Renal cortex interstitium (tissue), 11 donors: ENCODE measurements around the gene LSMEM2. TPM values are rescaled to one million over a fixed set of nuclear protein-coding genes. Genes with fewer than 3 reads are reported as not detected.
"Not testable (repeated sequence)": the region's sequence is repeated elsewhere in the genome, so short reads cannot be mapped to it uniquely, and the experiment has no call there.

Source experiments
- DNase-seq, 11 donors: peaks; one replicate each; pipeline ENCODE4 v3.0.0-alpha.2; 2013; ENCODE audit warnings: low read depth in 9 of 11, low spot score in 4 of 11; ENCODE audit errors: extremely low read depth in 1 of 11
- polyA plus RNA-seq, 3 donors: library from polyadenylated mRNA; unstranded; fragments of 120-200 nt; gene quantifications; one replicate each; pipeline ENCODE4 v1.2.1, GENCODE V29; 2013; ENCODE audit not compliant: insufficient read length in 3 of 3

LSMEM2 gene
- polyA plus RNA-seq, 3 donors, result 0.33 to 0.95 (median 0.45) TPM

DNA sequence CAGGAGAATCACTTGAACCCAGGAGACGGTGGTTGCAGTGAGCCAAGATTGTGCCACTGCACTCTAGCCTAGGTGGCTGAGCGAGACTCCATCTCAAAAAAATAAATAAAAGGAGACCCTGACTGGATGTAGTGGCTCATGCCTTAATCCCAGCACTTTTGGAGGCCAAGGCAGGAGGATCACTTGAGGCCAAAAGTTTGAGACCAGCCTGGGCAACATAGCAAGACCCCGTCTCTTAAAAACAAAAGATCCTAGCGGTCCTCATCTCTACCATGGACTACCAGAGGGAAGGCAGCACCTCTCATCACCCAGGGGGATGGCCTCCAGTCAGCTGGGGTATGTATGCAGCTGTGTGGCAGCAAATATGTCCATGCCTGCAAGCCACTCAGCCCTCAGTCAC is 16.7 kb upstream of the LSMEM2 start:
- not testable (repeated sequence) for DNase-seq

DNA sequence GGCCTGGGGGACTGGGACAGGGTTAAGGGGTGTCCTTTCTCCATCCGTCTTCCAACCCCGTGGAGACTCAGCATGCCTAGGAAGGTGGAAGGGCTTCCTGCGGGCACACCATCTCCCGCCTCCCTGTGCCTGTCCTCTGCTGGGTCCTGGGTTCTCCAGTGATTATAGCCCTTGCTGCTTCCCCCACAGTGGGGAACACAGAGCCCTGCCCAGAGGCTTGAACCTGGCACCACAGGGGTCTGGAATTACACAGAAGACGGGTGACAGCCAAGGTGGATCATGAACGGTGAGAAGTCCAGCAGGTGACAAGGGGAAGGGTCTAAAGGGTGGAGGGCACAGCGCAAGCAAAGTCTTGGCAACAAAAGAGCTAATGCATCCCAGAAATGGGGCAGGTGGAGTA is 16.1 kb upstream of the LSMEM2 start:
- no peak for DNase-seq

DNA sequence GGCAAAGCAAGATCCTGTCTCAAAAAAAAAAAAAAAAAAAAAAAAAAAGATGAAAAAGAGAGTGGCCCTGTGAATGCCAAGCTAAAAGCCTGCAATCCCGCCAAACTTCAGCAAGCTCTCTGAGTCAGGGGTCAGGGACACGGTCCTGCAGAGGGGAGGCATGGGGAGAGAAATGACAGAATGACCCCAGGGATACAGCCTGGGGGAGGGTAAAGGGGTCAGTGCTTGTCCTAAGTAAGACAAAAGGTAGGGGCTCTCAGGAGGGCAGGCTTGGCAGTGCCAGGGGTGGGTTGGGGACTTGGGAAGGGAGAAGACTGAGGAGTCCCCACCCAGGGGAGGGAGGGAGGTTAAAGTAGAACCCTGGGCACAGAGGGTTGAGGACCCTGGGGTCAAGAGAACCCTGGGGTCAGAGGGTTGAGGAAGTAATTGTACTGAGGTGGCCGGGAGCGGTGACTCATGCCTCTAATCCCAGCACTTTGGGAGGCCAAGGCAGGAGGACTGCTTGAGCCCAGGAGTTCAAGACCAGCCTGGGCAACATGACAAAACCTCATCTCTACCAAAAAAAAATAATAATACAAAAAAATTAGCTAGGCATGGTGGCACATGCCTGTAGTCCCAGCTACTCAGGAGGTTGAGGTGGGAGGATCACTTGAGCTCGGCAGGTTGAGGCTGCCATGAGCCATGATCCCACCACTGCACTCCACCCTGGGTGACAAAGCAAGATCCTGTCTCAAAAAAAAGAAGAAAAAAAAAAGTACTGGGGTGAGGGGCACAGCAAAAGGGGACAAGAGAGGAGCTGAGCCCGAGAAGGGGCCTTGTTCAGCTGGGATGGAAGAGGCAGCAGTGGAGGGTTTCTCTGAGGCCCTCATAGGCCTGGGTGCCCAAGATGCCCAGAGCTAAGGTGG is 15.2 kb upstream of the LSMEM2 start:
- DNase-seq, result no peak

DNA sequence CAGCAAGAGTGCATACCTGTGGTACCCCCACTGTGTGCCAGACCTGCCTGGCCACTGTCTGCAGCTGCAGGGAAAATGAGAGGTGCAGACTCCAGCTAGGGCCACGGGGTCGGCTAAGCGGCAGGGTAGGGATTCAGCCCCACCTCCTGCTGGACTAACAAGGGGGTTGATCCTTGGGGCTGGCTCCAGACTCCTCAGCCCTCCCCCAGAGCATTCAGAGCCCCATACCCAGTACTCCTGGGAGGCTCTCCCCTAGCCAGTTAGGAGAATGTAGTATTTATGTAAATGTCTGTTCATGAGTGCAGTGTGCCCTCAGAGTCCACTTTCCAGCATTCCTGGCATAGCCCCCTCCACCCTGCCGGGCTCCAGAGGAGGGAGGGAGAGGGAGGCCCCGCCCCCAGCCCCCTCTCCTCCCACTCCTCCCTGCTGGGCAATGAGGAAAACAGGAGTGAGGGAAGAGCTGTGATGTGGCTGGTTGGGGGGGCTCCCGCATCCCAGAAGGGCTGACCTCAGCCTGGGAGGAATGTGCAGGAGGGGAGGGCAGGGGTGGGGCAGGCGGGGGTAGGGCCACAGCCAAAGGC is 14.4 kb upstream of the LSMEM2 start:
- peak in 10 of 11 donors; percentile 85 to 97 (median 92) for DNase-seq

- DNase-seq, result no peak
These were observed 13.9 kb upstream of the LSMEM2 start for GRCh38 chr3:50264964-50265485.

GRCh38 chr3:50265571-50265970 is 13.3 kb upstream of the LSMEM2 start:
- no peak for DNase-seq

GRCh38 chr3:50266017-50266416 is 12.9 kb upstream of the LSMEM2 start:
- DNase-seq, result no peak

GRCh38 chr3:50266836-50267235 is 12.1 kb upstream of the LSMEM2 start:
- no peak for DNase-seq

GRCh38 chr3:50267280-50267913 is 11.5 kb upstream of the LSMEM2 start:
- DNase-seq, result peak in 3 of 11 donors; percentile 65 to 68 (median 67)

DNA sequence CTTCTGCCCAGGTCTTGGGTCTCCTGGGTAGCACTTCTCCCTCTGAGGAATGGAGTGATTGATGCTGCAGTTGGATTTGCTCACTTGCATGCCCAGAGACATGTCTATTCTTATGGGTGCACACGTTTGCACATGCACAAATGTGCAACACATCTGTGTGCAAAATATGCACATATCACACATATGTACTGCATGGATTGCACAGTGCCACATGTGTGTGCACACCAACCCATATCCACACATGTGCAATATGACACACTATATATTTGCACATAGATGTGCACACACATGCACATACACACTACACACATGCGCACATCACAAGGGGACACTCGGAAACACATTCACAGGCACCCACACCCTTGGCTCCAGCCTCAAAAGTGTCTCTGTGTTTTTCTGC is 10.6 kb upstream of the LSMEM2 start:
- no peak for DNase-seq

- DNase-seq, result peak in 4 of 11 donors; percentile 59 to 74 (median 63)
These were observed 10.0 kb upstream of the LSMEM2 start, which contains the start of gene SEMA3B for GRCh38 chr3:50268703-50269451. TSS of gene SEMA3B (plus strand) at chr3:50269147. CDS start at chr3:50269241, 94 bp downstream.

- DNase-seq, result no peak
These were observed 9.4 kb upstream of the LSMEM2 start for GRCh38 chr3:50269460-50269859.

GRCh38 chr3:50269977-50270413 is 8.9 kb upstream of the LSMEM2 start:
- DNase-seq, result no peak

DNA sequence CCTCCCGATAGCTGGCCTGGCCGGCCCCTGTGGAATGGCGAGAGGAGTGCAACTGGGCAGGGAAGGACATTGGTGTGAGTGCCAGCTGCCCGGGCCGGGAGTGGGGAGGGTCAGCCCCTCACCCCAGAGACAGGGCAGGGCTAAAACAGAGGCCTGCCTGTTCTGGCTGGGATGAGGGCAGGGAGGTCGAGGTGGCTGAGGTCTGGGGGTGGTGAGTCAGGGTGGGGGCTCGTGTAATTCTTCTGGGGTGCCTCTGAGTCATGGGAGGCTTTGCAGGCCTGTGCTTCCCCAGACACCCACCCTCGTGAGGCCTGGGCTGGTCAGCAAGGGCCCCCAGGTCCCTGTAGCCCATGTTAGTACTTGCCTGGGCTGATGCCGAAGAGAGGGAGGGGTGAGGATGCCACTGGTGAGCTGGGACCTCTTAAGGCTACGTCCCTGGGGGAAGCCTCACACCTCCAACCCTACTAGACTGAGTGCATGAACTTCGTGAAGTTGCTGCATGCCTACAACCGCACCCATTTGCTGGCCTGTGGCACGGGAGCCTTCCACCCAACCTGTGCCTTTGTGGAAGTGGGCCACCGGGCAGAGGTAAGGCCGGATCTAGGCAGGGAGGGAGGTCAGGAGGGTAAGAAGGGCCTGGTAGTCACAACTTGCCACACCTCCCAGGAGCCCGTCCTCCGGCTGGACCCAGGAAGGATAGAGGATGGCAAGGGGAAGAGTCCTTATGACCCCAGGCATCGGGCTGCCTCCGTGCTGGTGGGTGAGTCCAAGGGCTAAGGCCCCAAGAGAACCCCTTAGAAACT is 8.3 kb upstream of the LSMEM2 start:
- DNase-seq, result no peak

- no peak for DNase-seq
These were observed 7.5 kb upstream of the LSMEM2 start for GRCh38 chr3:50271314-50271936.

DNA sequence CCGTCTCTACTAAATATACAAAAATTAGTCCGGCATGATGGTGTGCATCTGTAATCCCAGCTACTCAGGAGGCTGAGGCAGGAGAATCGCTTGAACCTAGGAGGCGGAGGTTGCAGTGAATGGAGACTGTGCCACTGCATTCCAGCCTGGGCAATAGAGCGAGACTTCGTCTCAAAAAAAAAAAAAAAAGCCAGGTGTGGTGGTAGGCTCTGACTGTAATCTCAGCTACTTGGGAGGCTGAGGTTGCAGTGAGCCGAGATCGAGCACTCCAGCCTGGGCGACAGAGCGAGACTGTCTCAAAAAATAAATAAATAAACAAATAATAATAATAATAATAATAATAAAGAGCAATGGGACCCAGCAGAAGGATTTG is 6.4 kb upstream of the LSMEM2 start:
- not testable (repeated sequence) for DNase-seq

DNA sequence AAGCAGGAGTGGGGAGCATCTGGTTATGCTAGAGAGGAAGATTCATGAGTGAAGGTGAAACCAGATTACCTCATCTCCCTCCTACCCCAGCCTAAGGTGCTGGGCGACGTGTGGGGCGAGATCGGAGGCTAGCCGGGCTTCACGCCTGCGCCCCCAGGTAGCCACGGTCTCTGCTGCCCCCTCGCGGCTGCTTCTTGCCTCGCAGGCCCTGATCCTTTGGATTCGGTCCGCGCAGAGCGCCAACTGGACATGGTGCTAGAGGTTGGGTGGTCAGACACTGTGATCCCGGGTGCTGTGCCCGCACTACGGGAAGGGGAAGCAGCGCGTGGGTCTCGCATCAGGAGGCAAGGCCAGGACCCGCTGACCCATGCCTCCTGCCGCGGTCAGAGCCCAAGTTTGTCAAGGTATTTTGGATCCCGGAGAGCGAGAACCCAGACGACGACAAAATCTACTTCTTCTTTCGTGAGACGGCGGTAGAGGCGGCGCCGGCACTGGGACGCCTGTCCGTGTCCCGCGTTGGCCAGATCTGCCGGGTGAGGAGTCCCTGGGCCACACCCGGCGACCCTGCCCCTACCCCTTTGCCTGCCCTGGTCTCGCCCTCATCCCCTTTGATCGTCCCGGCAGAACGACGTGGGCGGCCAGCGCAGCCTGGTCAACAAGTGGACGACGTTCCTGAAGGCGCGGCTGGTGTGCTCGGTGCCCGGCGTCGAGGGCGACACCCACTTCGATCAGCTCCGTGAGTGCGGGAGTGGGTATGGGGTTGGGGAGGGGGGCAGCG is 5.8 kb upstream of the LSMEM2 start:
- DNase-seq, result peak in 9 of 11 donors; percentile 70 to 83 (median 77)
